K562 (cell line): ENCODE data around the gene FBXO27. TPM values are rescaled to one million over a fixed set of nuclear protein-coding genes. Genes with fewer than 3 reads are reported as not detected.
A peak's percentile ranks its signal among the peaks of the same experiment; 100 is the strongest.

Source experiments
- ATAC-seq: fragments of 200-7000 bp; cut with Tn5 transposase; 3 replicates; pipeline ENCODE4 v1.9.1; 2020; ENCODE audit warnings: moderate library complexity
- BruUV-seq: library from RNA; stranded (reverse); fragments of 400-500 nt; replicated peaks from 2 replicates; lab custom pipeline; 2021; lab: Mats Ljungman, UMichigan
- CTCF ChIA-PET: fragments of 300-600 bp; formaldehyde crosslinking; extraction: SDS; loops from one replicate; lab custom pipeline; 2021; ENCODE audit warnings: low intra/inter-chr PET ratio; lab: Yijun Ruan, JAX
- POLR2A ChIA-PET: fragments of 300-600, 350-650 bp; sonication (Branson Sonifier 250); formaldehyde crosslinking; extraction: SDS; loops from one replicate; lab custom pipeline; 2021; ENCODE audit warnings: antibody characterized with exemption, inconsistent platforms; lab: Yijun Ruan, JAX
- DNase-seq, 4 experiments: peaks; one replicate each; pipeline versions ENCODE4 v3.0.0 to v3.0.0-alpha.2; 2011 to 2018; ENCODE audit warnings: low spot score in 3 of 4, mixed read lengths in 3 of 4; ENCODE audit errors: extremely low read depth in 1 of 4
- FAIRE-seq: peaks from 2 replicates; lab custom pipeline; 2011; peaks lifted over from hg19 to GRCh38; lab: Jason Lieb, UNC
- H2AFZ ChIP-seq: 2 replicates; pipeline ENCODE4 v1.6.0; 2011; ENCODE audit warnings: low read depth, low read length, control low read depth, inconsistent platforms
- H3K27ac ChIP-seq: fragments of 200-600 bp; 3 replicates; pipeline ENCODE4 v1.8.0; 2011; ENCODE audit warnings: low read depth, mild to moderate bottlenecking, control low read depth, inconsistent platforms, low read length, moderate library complexity, mixed read lengths; ENCODE audit errors: extremely low read depth
- H3K27me3 ChIP-seq, 2 experiments: fragments of 300-600 bp in 1 of 2; 2 replicates in 1 of 2; 3 replicates in 1 of 2; pipeline versions ENCODE4 v1.6.0 to v1.8.0; 2011; ENCODE audit warnings: inconsistent platforms in 2 of 2, low read length in 2 of 2, mild to moderate bottlenecking in 1 of 2, mixed read lengths in 1 of 2, moderate library complexity in 1 of 2; ENCODE audit not compliant: control insufficient read depth in 2 of 2, insufficient read depth in 2 of 2
- H3K36me3 ChIP-seq: fragments of 300-600 bp; 3 replicates; pipeline ENCODE4 v1.8.0; 2011; ENCODE audit warnings: mild to moderate bottlenecking, low read length, inconsistent platforms; ENCODE audit not compliant: control insufficient read depth, insufficient read depth
- H3K4me1 ChIP-seq, 2 experiments: fragments of 200-600 bp in 1 of 2; replicated peaks in 1 of 2; 2 replicates in 1 of 2; 3 replicates in 1 of 2; pipeline versions ENCODE4 v1.5.1 to v1.8.0; 2011; ENCODE audit warnings: inconsistent platforms in 2 of 2, low read length in 2 of 2, mild to moderate bottlenecking in 1 of 2, mixed read lengths in 1 of 2, moderate library complexity in 1 of 2; ENCODE audit not compliant: control insufficient read depth in 2 of 2, insufficient read depth in 2 of 2
- H3K4me2 ChIP-seq: 2 replicates; pipeline ENCODE4 v1.6.1; 2011; ENCODE audit warnings: low read length, control low read depth, inconsistent platforms, mixed read lengths; ENCODE audit not compliant: insufficient read depth
- H3K4me3 ChIP-seq: fragments of 200-600 bp; sonication (generic), shearing (Covaris generic); 2 replicates; pipeline ENCODE4 v1.5.1; 2016; ENCODE audit warnings: control low read depth, inconsistent platforms
- H3K79me2 ChIP-seq: fragments of 200-600 bp; 3 replicates; pipeline ENCODE4 v1.8.0; 2011; ENCODE audit warnings: low read length, inconsistent platforms; ENCODE audit not compliant: control insufficient read depth, insufficient read depth
- H3K9ac ChIP-seq, 2 experiments: 2 replicates each; pipeline versions ENCODE4 v1.6.0 to v1.6.1; 2011; ENCODE audit warnings: low read depth in 2 of 2, low read length in 2 of 2, control low read depth in 1 of 2, inconsistent platforms in 1 of 2, mild to moderate bottlenecking in 1 of 2, mixed read lengths in 1 of 2; ENCODE audit not compliant: insufficient read depth in 1 of 2
- H3K9me1 ChIP-seq: one replicate; pipeline ENCODE4 v1.6.0; 2011; ENCODE audit warnings: inconsistent platforms, mild to moderate bottlenecking, low read length, moderate library complexity; ENCODE audit not compliant: control insufficient read depth, insufficient read depth
- H3K9me3 ChIP-seq: replicated peaks from 2 replicates; pipeline ENCODE4 v1.5.1; 2011; ENCODE audit warnings: low read depth, low read length, inconsistent platforms; ENCODE audit not compliant: control insufficient read depth, insufficient read depth
- H4K20me1 ChIP-seq: replicated peaks from 2 replicates; pipeline ENCODE4 v1.6.1; 2011; ENCODE audit warnings: low read length, inconsistent platforms, mixed read lengths; ENCODE audit not compliant: control insufficient read depth, insufficient read depth
- CEBPB ChIP-seq: fragments of 450-650 bp; IDR thresholded peaks from 2 replicates; pipeline ENCODE4 v1.6.1; 2016; ENCODE audit warnings: missing genetic modification characterization, missing compliant biosample characterization
- CEBPG ChIP-seq, 3 experiments: fragments of 200-800 bp in 1 of 3; sonication (Bioruptor generic) in 1 of 3; sonication (generic) in 1 of 3; formaldehyde crosslinking in 1 of 3; IDR thresholded peaks in 2 of 3; conservative IDR thresholded peaks in 1 of 3; 2 replicates each; pipeline versions ENCODE4 v1.6.1 to v1.8.0; 2016 to 2022; ENCODE audit warnings: missing compliant biosample characterization in 2 of 3, missing genetic modification characterization in 2 of 3, mild to moderate bottlenecking in 1 of 3, missing genetic modification reagents in 1 of 3
- EHMT2 ChIP-seq: fragments of 450-650 bp; IDR thresholded peaks from 2 replicates; pipeline ENCODE4 v1.6.1; 2018; ENCODE audit warnings: antibody characterized with exemption
- FOXP1 ChIP-seq: sonication (generic); formaldehyde crosslinking; IDR thresholded peaks from 2 replicates; pipeline ENCODE4 v1.8.0; 2022; ENCODE audit warnings: mild to moderate bottlenecking, missing genetic modification reagents
- GMEB1 ChIP-seq: fragments of 250-450 bp; sonication (Bioruptor Pico); IDR thresholded peaks from 2 replicates; pipeline ENCODE4 v1.4.0; 2020; ENCODE audit warnings: mild to moderate bottlenecking
- ID3 ChIP-seq, 2 experiments: fragments of 250-450 bp in 1 of 2; fragments of 450-650 bp in 1 of 2; sonication (Bioruptor Pico) in 1 of 2; IDR thresholded peaks; 2 replicates each; pipeline versions ENCODE4 v1.6.1 to v1.8.0; 2016 to 2021; ENCODE audit warnings: mild to moderate bottlenecking in 2 of 2, moderate library complexity in 2 of 2, missing compliant biosample characterization in 1 of 2, missing genetic modification characterization in 1 of 2
- MED1 ChIP-seq: sonication (generic); formaldehyde crosslinking; IDR thresholded peaks from 2 replicates; pipeline ENCODE4 v1.8.1; 2023; ENCODE audit warnings: missing genetic modification reagents, borderline replicate concordance
- PPARD ChIP-seq: fragments of 250-450 bp; sonication (Bioruptor Pico); IDR thresholded peaks from 2 replicates; pipeline ENCODE4 v1.8.0; 2022; ENCODE audit warnings: inconsistent platforms, mild to moderate bottlenecking, moderate library complexity
- SMARCB1 ChIP-seq: IDR thresholded peaks from 2 replicates; pipeline ENCODE4 v1.6.1; 2011; ENCODE audit warnings: improper control_type of control experiment, low read depth; ENCODE audit not compliant: insufficient read length
- YY1 ChIP-seq, 3 experiments: IDR thresholded peaks; 2 replicates each; pipeline ENCODE4 v1.6.1; 2011; ENCODE audit warnings: low read length in 2 of 3, mild to moderate bottlenecking in 2 of 3, moderate library complexity in 2 of 3, borderline replicate concordance in 1 of 3, control low read depth in 1 of 3, low read depth in 1 of 3; ENCODE audit not compliant: insufficient read depth in 3 of 3, insufficient replicate concordance in 2 of 3, control insufficient read depth in 1 of 3, insufficient read length in 1 of 3; ENCODE audit errors: extremely low read depth in 1 of 3
- ZNF146 ChIP-seq: IDR thresholded peaks from one replicate; pipeline ENCODE4 v1.6.1; 2018; ENCODE audit warnings: missing compliant biosample characterization; ENCODE audit not compliant: unreplicated experiment
- ZNF274 ChIP-seq: IDR thresholded peaks from 2 replicates; pipeline ENCODE4 v1.6.1; 2011; ENCODE audit warnings: low read depth, mild to moderate bottlenecking, low read length, moderate library complexity, borderline replicate concordance
- ZNF696 ChIP-seq: fragments of 250-450 bp; sonication (Bioruptor Pico); conservative IDR thresholded peaks from 2 replicates; pipeline ENCODE4 v1.4.0; 2020; ENCODE audit warnings: mild to moderate bottlenecking, moderate library complexity
- WGBS: fragments of 100-300 bp; shearing (Covaris generic); methylation state at CpG from one replicate; pipeline ENCODE4 v1.1.6; 2016; ENCODE audit warnings: low coverage, mixed read lengths; ENCODE audit not compliant: insufficient coverage; ENCODE audit errors: missing lambda C conversion rate; 5-methylcytosine and 5-hydroxymethylcytosine counted together
- in situ Hi-C: fragments of 300-500 bp; cut with MboI; formaldehyde crosslinking; loops from 4 replicates; pipeline ENCODE4 v1.15.0; 2018; ENCODE audit warnings: inconsistent platforms, mixed read lengths
- intact Hi-C: fragments of 100-400 bp; cut with micrococcal nuclease; formaldehyde crosslinking; loops from 2 replicates; pipeline ENCODE4 v1.14.2; 2022
- polyA plus RNA-seq, 8 experiments: library from polyadenylated mRNA; depleted of rRNA in 4 of 8; stranded (reverse) in 5 of 8; unstranded in 3 of 8; fragments of >200 nt; fragmentation: Nextera tagmentation in 2 of 8; fragmentation: Illumina TruSeq in 1 of 8; extraction: Ambion mirVana in 2 of 8; extraction: Trizol in 1 of 8; gene quantifications; 2 replicates each; pipeline versions ENCODE4 v1.2.1 to v1.2.3, GENCODE V29; 2011 to 2014; ENCODE audit warnings: inconsistent platforms in 1 of 8, missing spikeins in 1 of 8
- total RNA-seq, 7 experiments: library from RNA; depleted of rRNA in 6 of 7; stranded (reverse); fragments of >200 nt in 6 of 7; fragmentation: Illumina TruSeq in 2 of 7; extraction: Trizol in 2 of 7; gene quantifications; 2 replicates each; pipeline versions ENCODE4 v1.2.1 to v1.2.3, GENCODE V29; 2011 to 2021; ENCODE audit warnings: low replicate concordance in 1 of 7

Gene FBXO27
- total and polyA plus RNA-seq, 9 of the 15 experiments (the other 6 are each of a cell fraction or from before 2014, with no cell fraction given): 1.8 to 11.0 (median 6.3) TPM

- Histone ChIP-seq H3K27ac (no peak overlapping the region), H3K9me3 (no peaks in the 10 kb centered on the region), H3K36me3 (no peaks in the 10 kb centered on the region), H3K4me2 (no peak overlapping the region), H3K4me1 (peaks cover 0 to 6% of the 10 kb centered on the region in 2 experiments; a peak in 2 of 5 replicates), H2AFZ (no peak overlapping the region), H4K20me1 (no peaks in the 10 kb centered on the region), H3K4me3 (no peak overlapping the region), H3K27me3 (peaks cover 0 to 8% of the 10 kb centered on the region in 2 experiments; a peak in 2 of 5 replicates), H3K79me2 (no peaks in the 10 kb centered on the region), H3K9me1 (no peaks in the 10 kb centered on the region), H3K9ac (no peak overlapping the region)
- in situ Hi-C loops: no loop called here
- POLR2A ChIA-PET: no interaction called here
- no TSS peak for BruUV-seq
- no peak for ATAC-seq
- intact Hi-C loops: no loop called here
- CTCF ChIA-PET: no interaction called here
- FAIRE-seq: no peak
- peak; percentile 34 for TF ChIP-seq ZNF146 (CRISPR knock-in tag)
- no peak for TF ChIP-seq ID3 (CRISPR knock-in tag; IDR thresholded peaks at IDR 0.05)
- TF ChIP-seq ID3 (tag; IDR thresholded peaks at IDR 0.05): no peak
- DNase-seq: no peak
Observed at GRCh38 chr19:39059302-39059701, 27.0 kb upstream of the FBXO27 start.

GRCh38 chr19:39057615-39058014, 25.3 kb upstream of the FBXO27 start:
- Histone ChIP-seq H3K9ac (no peak overlapping the region), H2AFZ (peak overlapping the region; percentile 82), H3K9me3 (no peaks in the 10 kb centered on the region), H3K4me1 (peaks cover 0 to 6% of the 10 kb centered on the region in 2 experiments; a peak in 2 of 5 replicates), H3K27me3 (no peaks in the 10 kb centered on the region), H3K79me2 (no peaks in the 10 kb centered on the region), H3K36me3 (no peaks in the 10 kb centered on the region), H3K4me3 (no peak overlapping the region), H4K20me1 (no peaks in the 10 kb centered on the region), H3K27ac (no peak overlapping the region), H3K9me1 (no peaks in the 10 kb centered on the region), H3K4me2 (no peak overlapping the region)
- ChIA-PET CTCF (no interaction called here), POLR2A (no interaction called here)
- FAIRE-seq (peak; percentile 35), ATAC-seq (no peak), DNase-seq (no peak)
- intact Hi-C loops (no loop called here), in situ Hi-C loops (no loop called here)
- BruUV-seq: no TSS peak
- WGBS: 5% methylated on average over 3 of the region's 3 CpGs
- TF ChIP-seq FOXP1 (CRISPR knock-in tag) (no peak), SMARCB1 (no peak), EHMT2 (peak; percentile 59; the same call in 1 of the 2 replicates), CEBPB (tag) (peak; percentile 54), ZNF274 (no peak), ZNF696 (CRISPR knock-in tag) (no peak), YY1 (IDR thresholded peaks at IDR 0.05; ENCODE audit: borderline replicate concordance in 1 of 3, control insufficient read depth in 1 of 3, extremely low read depth in 1 of 3, insufficient read depth in 3 of 3, insufficient read length in 1 of 3, insufficient replicate concordance in 2 of 3, low read depth in 1 of 3, low read length in 2 of 3) (peak in 1 of 3 experiments; percentile 77), CEBPG (CRISPR knock-in tag; IDR thresholded peaks at IDR 0.05) (no peak), CEBPG (tag; conservative IDR thresholded peaks at IDR 0.05 in 1 of 2, IDR thresholded peaks at IDR 0.05 in 1 of 2) (peak in 1 of 2 experiments; percentile 65; a peak in 2 of 4 replicates), MED1 (CRISPR knock-in tag) (no peak), PPARD (CRISPR knock-in tag) (no peak), GMEB1 (CRISPR knock-in tag) (no peak)
